ENCODE data around the gene FBN3. TPM values are rescaled to one million over a fixed set of nuclear protein-coding genes. Genes with fewer than 3 reads are reported as not detected.

FBN3 gene
- total RNA-seq, 3 donors from 2014 or later: 0.35 TPM; not detected in 2

DNA sequence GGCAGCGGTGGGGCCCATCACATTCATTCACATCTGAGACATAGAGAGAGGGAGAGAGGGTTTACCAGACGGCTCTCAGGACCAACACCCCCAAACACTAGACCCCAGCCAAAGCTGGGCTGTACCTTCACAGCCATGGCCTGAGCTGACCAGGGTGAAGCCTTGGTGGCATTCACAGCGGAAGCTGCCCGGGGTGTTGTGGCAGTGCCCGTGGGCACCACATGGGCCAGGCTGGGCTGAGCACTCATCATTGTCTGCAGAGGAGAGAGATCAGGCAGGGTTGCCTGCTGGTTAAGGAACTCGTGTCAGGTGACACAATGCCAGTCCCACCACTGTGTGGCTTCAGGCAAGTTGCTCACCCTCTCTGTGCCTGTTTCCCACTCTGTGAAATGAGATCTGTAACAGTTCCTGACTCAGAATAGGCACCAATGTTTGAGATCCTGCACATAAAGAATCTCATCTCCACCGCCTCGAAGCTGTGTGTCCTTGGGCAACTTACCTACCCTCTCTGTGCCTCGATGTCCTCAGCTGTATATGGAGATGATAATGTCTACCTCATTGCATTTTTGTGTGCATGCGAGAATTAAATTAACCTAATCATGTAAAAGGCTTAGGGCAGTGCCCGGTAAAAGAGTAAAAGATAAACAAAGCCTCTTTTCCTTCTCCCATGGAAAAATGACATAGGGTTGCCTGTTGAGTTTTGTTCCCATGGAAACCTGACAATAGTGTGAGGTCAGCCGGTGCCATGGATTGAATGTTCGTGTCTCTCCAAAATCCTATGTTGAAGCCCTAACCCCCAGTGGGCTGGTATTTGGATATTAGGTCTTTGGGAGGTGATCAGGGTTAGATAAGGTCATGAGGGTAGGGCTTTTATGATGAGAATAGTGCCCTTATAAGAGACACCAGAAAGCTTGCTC, 74.0 kb downstream of the FBN3 start:
- DNase-seq: no peak
- TF ChIP-seq, protein P1, sequence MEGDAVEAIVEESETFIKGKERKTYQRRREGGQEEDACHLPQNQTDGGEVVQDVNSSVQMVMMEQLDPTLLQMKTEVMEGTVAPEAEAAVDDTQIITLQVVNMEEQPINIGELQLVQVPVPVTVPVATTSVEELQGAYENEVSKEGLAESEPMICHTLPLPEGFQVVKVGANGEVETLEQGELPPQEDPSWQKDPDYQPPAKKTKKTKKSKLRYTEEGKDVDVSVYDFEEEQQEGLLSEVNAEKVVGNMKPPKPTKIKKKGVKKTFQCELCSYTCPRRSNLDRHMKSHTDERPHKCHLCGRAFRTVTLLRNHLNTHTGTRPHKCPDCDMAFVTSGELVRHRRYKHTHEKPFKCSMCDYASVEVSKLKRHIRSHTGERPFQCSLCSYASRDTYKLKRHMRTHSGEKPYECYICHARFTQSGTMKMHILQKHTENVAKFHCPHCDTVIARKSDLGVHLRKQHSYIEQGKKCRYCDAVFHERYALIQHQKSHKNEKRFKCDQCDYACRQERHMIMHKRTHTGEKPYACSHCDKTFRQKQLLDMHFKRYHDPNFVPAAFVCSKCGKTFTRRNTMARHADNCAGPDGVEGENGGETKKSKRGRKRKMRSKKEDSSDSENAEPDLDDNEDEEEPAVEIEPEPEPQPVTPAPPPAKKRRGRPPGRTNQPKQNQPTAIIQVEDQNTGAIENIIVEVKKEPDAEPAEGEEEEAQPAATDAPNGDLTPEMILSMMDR (IDR thresholded peaks at IDR 0.05): no peak

DNA sequence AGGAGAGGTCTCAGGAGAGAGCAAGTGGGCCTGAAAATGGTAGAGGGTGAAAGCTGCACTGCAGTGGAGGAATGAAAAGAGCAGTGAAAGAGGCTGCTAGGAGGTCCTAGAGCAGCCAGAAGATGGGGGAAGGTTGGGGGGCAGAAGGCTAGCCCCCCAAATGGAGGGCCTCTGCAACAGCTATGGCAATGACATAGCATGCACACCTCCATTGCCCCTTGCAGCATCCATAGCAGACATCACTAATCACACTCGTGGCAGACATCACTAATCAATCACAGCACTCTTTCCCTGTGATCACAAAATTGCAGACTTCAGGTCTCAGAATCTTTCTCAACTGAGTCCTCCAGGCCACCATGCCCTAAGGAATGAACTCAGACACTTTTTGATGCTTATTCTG, 74.9 kb downstream of the FBN3 start:
- DNase-seq (no peak), ATAC-seq (no peak)
- TF ChIP-seq, protein P1 (IDR thresholded peaks at IDR 0.05): no peak
- no peaks in the 10 kb centered on the region for H3K4me1 ChIP-seq (ENCODE audit: low read depth)
- no peak overlapping the region for H3K4me3 ChIP-seq
- peaks cover 10% of the 10 kb centered on the region for H3K9me3 ChIP-seq
- no peaks in the 10 kb centered on the region for H3K36me3 ChIP-seq (ENCODE audit: low read depth)
- intact Hi-C loops (cut with DNase I, micrococcal nuclease): no loop called here

More for the DNA sequence above, 74.0 kb downstream of the FBN3 start:
- Histone ChIP-seq H3K36me3 (ENCODE audit: low read depth) (no peaks in the 10 kb centered on the region), H3K4me1 (ENCODE audit: low read depth) (no peaks in the 10 kb centered on the region), H3K4me3 (no peak overlapping the region), H3K9me3 (peaks cover 1% of the 10 kb centered on the region)
- ATAC-seq: no peak
- intact Hi-C loops (cut with DNase I, micrococcal nuclease): no loop called here

DNA sequence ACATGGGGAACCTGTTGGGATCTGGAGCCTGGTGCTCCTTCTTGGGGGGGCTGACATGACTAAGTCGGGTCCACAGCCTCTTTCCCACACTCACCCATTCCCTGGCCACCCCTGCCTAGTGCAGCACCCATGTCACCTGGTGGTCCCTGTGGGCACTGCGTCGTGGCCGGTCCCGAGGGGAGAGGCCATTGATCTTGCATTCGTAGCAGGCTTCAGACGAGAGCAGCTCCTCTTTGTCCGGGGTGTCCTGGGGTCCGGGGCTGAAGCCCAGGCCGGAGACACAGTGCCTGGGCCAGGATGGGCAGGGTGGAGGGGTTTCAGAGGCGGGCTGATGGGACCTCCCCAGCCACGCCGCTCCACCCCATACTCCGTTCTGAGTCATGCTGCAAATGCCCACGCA, 77.5 kb downstream of the FBN3 start:
- H3K9me3 ChIP-seq: peaks cover 17% of the 10 kb centered on the region
- H3K4me3 ChIP-seq: no peak overlapping the region
- intact Hi-C loops (cut with DNase I, micrococcal nuclease): no loop called here
- TF ChIP-seq, protein P1 (IDR thresholded peaks at IDR 0.05): no peak
- ATAC-seq: no peak
- no peak for DNase-seq
- no peaks in the 10 kb centered on the region for H3K36me3 ChIP-seq (ENCODE audit: low read depth)
- H3K4me1 ChIP-seq (ENCODE audit: low read depth): no peaks in the 10 kb centered on the region

DNA sequence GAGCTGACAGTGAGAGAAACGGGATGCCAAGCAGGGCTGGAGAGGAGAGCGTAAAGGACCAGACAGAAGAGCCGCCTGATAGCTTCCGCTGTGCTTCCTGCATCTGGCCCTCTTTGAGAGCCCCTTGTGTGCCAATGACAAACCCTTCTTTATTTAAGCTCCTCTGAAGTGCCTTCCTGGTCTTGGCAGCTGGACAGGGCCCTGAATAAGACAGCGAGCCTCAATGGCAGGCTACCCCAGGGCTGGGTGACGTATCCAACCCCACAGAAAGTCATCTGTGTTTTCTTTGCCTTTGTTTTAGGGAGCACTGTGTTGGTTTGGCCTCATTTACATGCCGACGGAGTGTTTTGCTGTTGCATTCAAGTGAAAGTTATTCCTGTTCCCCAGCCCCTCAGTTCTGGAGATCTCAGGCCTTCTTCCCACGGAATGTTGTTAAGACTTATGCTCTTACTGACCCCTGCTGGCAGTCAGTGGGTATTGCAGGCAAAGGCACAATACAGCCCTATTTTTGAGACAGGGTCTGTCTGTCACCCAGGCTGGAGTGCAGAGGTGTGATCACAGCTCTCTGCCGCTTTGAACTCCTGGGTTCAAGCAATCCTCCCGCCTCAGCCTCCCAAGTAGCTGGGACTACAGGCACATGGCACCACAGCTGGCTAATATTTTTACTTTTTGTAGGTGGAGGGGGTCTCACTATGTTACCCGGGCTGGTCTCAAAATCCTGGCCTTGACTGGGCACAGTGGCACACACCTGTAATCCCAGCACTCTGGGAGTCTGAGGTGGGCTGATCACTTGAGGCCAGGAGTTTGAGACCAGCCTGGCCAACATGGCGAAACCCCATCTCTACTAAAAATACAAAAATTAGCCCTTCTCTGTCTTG, 80.1 kb downstream of the FBN3 start:
- TF ChIP-seq, protein P1 (IDR thresholded peaks at IDR 0.05): no peak
- ATAC-seq (no peak), DNase-seq (no peak)

DNA sequence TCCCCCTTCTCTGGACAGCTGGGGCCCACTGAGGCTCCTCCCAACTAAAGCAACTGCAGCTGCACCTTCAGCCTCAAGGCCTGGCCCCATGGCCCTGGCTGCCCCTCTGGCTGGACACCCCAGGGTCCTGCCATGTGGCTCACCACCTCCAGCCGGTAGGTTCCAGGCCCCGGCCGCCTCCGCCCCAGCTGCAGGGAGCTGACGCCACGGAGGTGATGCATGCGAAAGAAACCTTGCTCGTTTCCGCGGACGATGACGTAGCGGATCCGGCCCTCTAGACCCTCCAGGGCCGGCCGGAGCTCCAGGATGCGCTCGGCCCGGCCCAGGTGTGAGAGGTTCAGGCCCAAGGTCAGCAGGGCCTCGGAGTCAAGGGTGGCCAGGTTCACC, 83.5 kb downstream of the FBN3 start:
- no peak for ATAC-seq
- intact Hi-C loops (cut with DNase I, micrococcal nuclease): no loop called here
- no peaks in the 10 kb centered on the region for H3K4me1 ChIP-seq (ENCODE audit: low read depth)

More for the DNA sequence above, 80.1 kb downstream of the FBN3 start:
- H3K9me3 ChIP-seq: peaks cover 17% of the 10 kb centered on the region
- no peak overlapping the region for H3K4me3 ChIP-seq
- intact Hi-C loops (cut with DNase I, micrococcal nuclease): no loop called here
- H3K36me3 ChIP-seq (ENCODE audit: low read depth): no peaks in the 10 kb centered on the region
- H3K4me1 ChIP-seq (ENCODE audit: low read depth): no peaks in the 10 kb centered on the region

More for the DNA sequence above, 83.5 kb downstream of the FBN3 start:
- no peak for DNase-seq
- no peaks in the 10 kb centered on the region for H3K36me3 ChIP-seq (ENCODE audit: low read depth)
- TF ChIP-seq, protein P1 (IDR thresholded peaks at IDR 0.05): no peak
- peaks cover 17% of the 10 kb centered on the region for H3K9me3 ChIP-seq
- H3K4me3 ChIP-seq: no peak overlapping the region
